H1 (cell line): ENCODE results near the gene CAPN11. TPM values are rescaled to one million over a fixed set of nuclear protein-coding genes. Genes with fewer than 3 reads are reported as not detected.
A peak's percentile ranks its signal among the peaks of the same experiment; 100 is the strongest.

Experiments
- CTCF ChIA-PET: fragments of 300-600 bp; sonication (Branson Sonifier 250); formaldehyde crosslinking; loops from one replicate; lab custom pipeline; 2021; ENCODE audit not compliant: partially characterized antibody; lab: Charles Lee
- POLR2A ChIA-PET: fragments of 300-600 bp; sonication (Branson Sonifier 250); formaldehyde crosslinking; loops from one replicate; lab custom pipeline; 2021; ENCODE audit warnings: inconsistent platforms; ENCODE audit not compliant: partially characterized antibody; lab: Charles Lee
- DNase-seq, 2 experiments: peaks; one replicate each; pipeline versions ENCODE4 v3.0.0 to v3.0.0-alpha.2; 2010 to 2022; ENCODE audit warnings: low spot score in 2 of 2, low read depth in 1 of 2, mixed read lengths in 1 of 2
- FAIRE-seq: peaks from 2 replicates; lab custom pipeline; 2011; peaks lifted over from hg19 to GRCh38; lab: Jason Lieb, UNC
- H2AFZ ChIP-seq: 2 replicates; pipeline ENCODE4 v1.8.1; 2012; ENCODE audit warnings: low read length, inconsistent platforms
- H2AK5ac ChIP-seq: 2 replicates; pipeline ENCODE4 v1.6.1; 2013; ENCODE audit warnings: low read depth, low read length
- H2BK120ac ChIP-seq: replicated peaks from 2 replicates; pipeline ENCODE3; 2013; ENCODE audit warnings: low read depth, low read length, inconsistent platforms
- H2BK12ac ChIP-seq: 2 replicates; pipeline ENCODE4 v1.6.1; 2013; ENCODE audit warnings: low read depth, low read length
- H2BK15ac ChIP-seq: 2 replicates; pipeline ENCODE4 v1.6.1; 2013; ENCODE audit warnings: low read length
- H2BK20ac ChIP-seq: 2 replicates; pipeline ENCODE4 v1.6.1; 2013; ENCODE audit warnings: low read length
- H2BK5ac ChIP-seq: 2 replicates; pipeline ENCODE4 v1.6.1; 2013; ENCODE audit warnings: low read depth, low read length
- H3K14ac ChIP-seq: 2 replicates; pipeline ENCODE4 v1.6.1; 2013; ENCODE audit warnings: inconsistent platforms; ENCODE audit not compliant: insufficient read length
- H3K18ac ChIP-seq: 2 replicates; pipeline ENCODE4 v1.6.1; 2013; ENCODE audit warnings: low read length; ENCODE audit errors: extremely low read depth
- H3K23ac ChIP-seq: 2 replicates; pipeline ENCODE4 v1.6.1; 2013; ENCODE audit warnings: inconsistent platforms; ENCODE audit not compliant: insufficient read length
- H3K23me2 ChIP-seq: 2 replicates; pipeline ENCODE4 v1.6.1; 2013; ENCODE audit warnings: low read depth, low read length
- H3K27ac ChIP-seq: 2 replicates; pipeline ENCODE4 v1.6.1; 2011; ENCODE audit warnings: low read depth, low read length, inconsistent platforms
- H3K27me3 ChIP-seq, 4 experiments: replicated peaks in 1 of 4; 1 replicate in 1 of 4; 2 replicates in 3 of 4; pipeline versions ENCODE4 v1.6.1 to v1.8.1; 2011 to 2013; ENCODE audit warnings: low read length in 3 of 4, mild to moderate bottlenecking in 3 of 4, inconsistent platforms in 2 of 4, mixed read lengths in 2 of 4, moderate library complexity in 1 of 4; ENCODE audit not compliant: control insufficient read depth in 3 of 4, insufficient read depth in 3 of 4; ENCODE audit errors: extremely low read depth in 1 of 4
- H3K36me3 ChIP-seq, 4 experiments: 2 replicates each; pipeline versions ENCODE4 v1.6.1 to v1.8.1; 2011 to 2013; ENCODE audit warnings: mild to moderate bottlenecking in 4 of 4, low read length in 3 of 4, moderate library complexity in 2 of 4, control low read depth in 1 of 4, inconsistent platforms in 1 of 4; ENCODE audit not compliant: insufficient read depth in 4 of 4, control insufficient read depth in 2 of 4
- H3K4ac ChIP-seq: replicated peaks from 2 replicates; pipeline ENCODE3; 2013; ENCODE audit warnings: low read length, low read depth, mixed read lengths, inconsistent platforms; ENCODE audit not compliant: insufficient read length
- H3K4me1 ChIP-seq, 4 experiments: replicated peaks in 1 of 4; 1 replicate in 1 of 4; 2 replicates in 3 of 4; pipeline versions ENCODE4 v1.6.1 to v1.8.1; 2011 to 2013; ENCODE audit warnings: low read length in 3 of 4, inconsistent platforms in 2 of 4, mixed read lengths in 1 of 4; ENCODE audit not compliant: insufficient read depth in 4 of 4, control insufficient read depth in 3 of 4
- H3K4me2 ChIP-seq, 2 experiments: 2 replicates each; pipeline versions ENCODE4 v1.6.1 to v1.8.1; 2011 to 2013; ENCODE audit warnings: low read depth in 2 of 2, low read length in 2 of 2, control low read depth in 1 of 2, inconsistent platforms in 1 of 2, mild to moderate bottlenecking in 1 of 2; ENCODE audit not compliant: insufficient read depth in 1 of 2
- H3K4me3 ChIP-seq, 4 experiments: fragments of 200-600, 300-600 bp in 1 of 4; sonication (generic), shearing (Covaris generic), sonication (Bioruptor Twin) in 1 of 4; 2 replicates each; pipeline versions ENCODE4 v1.5.1 to v1.8.1; 2011 to 2016; ENCODE audit warnings: low read length in 4 of 4, low read depth in 3 of 4, control low read depth in 2 of 4, inconsistent platforms in 2 of 4, mild to moderate bottlenecking in 2 of 4, mixed read lengths in 1 of 4, moderate library complexity in 1 of 4; ENCODE audit not compliant: insufficient read depth in 2 of 4; ENCODE audit errors: extremely low read depth in 1 of 4
- H3K56ac ChIP-seq: replicated peaks from 2 replicates; pipeline ENCODE3; 2013; ENCODE audit warnings: low read depth, mild to moderate bottlenecking, mixed read lengths, low read length, inconsistent platforms; ENCODE audit not compliant: insufficient read length
- H3K79me1 ChIP-seq: 2 replicates; pipeline ENCODE4 v1.6.1; 2013; ENCODE audit warnings: low read depth, low read length, control low read depth
- H3K79me2 ChIP-seq, 2 experiments: 2 replicates each; pipeline versions ENCODE4 v1.6.1 to v1.8.1; 2012 to 2013; ENCODE audit warnings: low read length in 2 of 2, mild to moderate bottlenecking in 2 of 2, inconsistent platforms in 1 of 2; ENCODE audit not compliant: insufficient read depth in 2 of 2, control insufficient read depth in 1 of 2
- H3K9ac ChIP-seq, 4 experiments: replicated peaks in 1 of 4; 1 replicate in 1 of 4; 2 replicates in 3 of 4; pipeline versions ENCODE4 v1.6.1 to v1.8.1; 2011 to 2013; ENCODE audit warnings: low read depth in 3 of 4, low read length in 3 of 4, control low read depth in 2 of 4, mild to moderate bottlenecking in 2 of 4, moderate library complexity in 2 of 4, inconsistent platforms in 1 of 4; ENCODE audit errors: extremely low read depth in 1 of 4
- H3K9me3 ChIP-seq, 2 experiments: 2 replicates each; pipeline versions ENCODE4 v1.6.1 to v1.8.1; 2012 to 2013; ENCODE audit warnings: mild to moderate bottlenecking in 2 of 2, moderate library complexity in 2 of 2, control low read depth in 1 of 2, inconsistent platforms in 1 of 2, low read depth in 1 of 2, low read length in 1 of 2, mixed read lengths in 1 of 2; ENCODE audit not compliant: insufficient read depth in 2 of 2
- H4K20me1 ChIP-seq, 2 experiments: replicated peaks in 1 of 2; 2 replicates each; pipeline versions ENCODE3 to v1.8.1; 2011 to 2013; ENCODE audit warnings: inconsistent platforms in 2 of 2, low read length in 2 of 2, mild to moderate bottlenecking in 1 of 2; ENCODE audit not compliant: insufficient read depth in 2 of 2, control insufficient read depth in 1 of 2
- H4K5ac ChIP-seq: 2 replicates; pipeline ENCODE4 v1.6.1; 2013; ENCODE audit warnings: low read length, low read depth, mixed read lengths, inconsistent platforms; ENCODE audit not compliant: insufficient read length
- H4K8ac ChIP-seq: 2 replicates; pipeline ENCODE4 v1.8.0; 2013; ENCODE audit warnings: mild to moderate bottlenecking, moderate library complexity, low read length, inconsistent platforms; ENCODE audit not compliant: insufficient read depth; ENCODE audit errors: extremely low read depth
- H4K91ac ChIP-seq: replicated peaks from 2 replicates; pipeline ENCODE3; 2013; ENCODE audit warnings: low read length, mixed read lengths, inconsistent platforms; ENCODE audit not compliant: insufficient read length
- CHD1 ChIP-seq: IDR thresholded peaks from 2 replicates; pipeline ENCODE4 v1.6.1; 2012; ENCODE audit warnings: low read depth, low read length, improper control_type of control experiment
- CTCF ChIP-seq, 3 experiments: IDR thresholded peaks; 1 replicate in 2 of 3; 2 replicates in 1 of 3; pipeline versions ENCODE4 v1.5.1 to v1.6.1; 2011; ENCODE audit warnings: low read length in 3 of 3, mild to moderate bottlenecking in 3 of 3, inconsistent platforms in 2 of 3, low read depth in 1 of 3, moderate library complexity in 1 of 3; ENCODE audit not compliant: insufficient read depth in 1 of 3; ENCODE audit errors: control extremely low read depth in 1 of 3
- RAD21 ChIP-seq, 2 experiments: IDR thresholded peaks in 1 of 2; conservative IDR thresholded peaks in 1 of 2; 2 replicates each; pipeline ENCODE4 v1.6.1; 2011; ENCODE audit warnings: low read depth in 2 of 2, low read length in 2 of 2, improper control_type of control experiment in 1 of 2, inconsistent platforms in 1 of 2, mild to moderate bottlenecking in 1 of 2, moderate library complexity in 1 of 2
- SIX5 ChIP-seq: IDR thresholded peaks from 2 replicates; pipeline ENCODE4 v1.6.1; 2011; ENCODE audit warnings: mild to moderate bottlenecking, low read depth, low read length
- WGBS, 2 experiments: shearing (Covaris generic) in 1 of 2; methylation state at CpG; one replicate each; pipeline versions ENCODE4 v1.1.6 to v1.1.7; 2013 to 2015; ENCODE audit warnings: low lambda C conversion rate in 2 of 2, mixed read lengths in 2 of 2, inconsistent platforms in 1 of 2, low coverage in 1 of 2, missing lambda C conversion rate in 1 of 2; ENCODE audit not compliant: insufficient replicate concordance in 2 of 2, insufficient coverage in 1 of 2, insufficient read length in 1 of 2; ENCODE audit errors: extremely low coverage in 1 of 2, missing lambda C conversion rate in 1 of 2; 5-methylcytosine and 5-hydroxymethylcytosine counted together
- polyA plus RNA-seq, 7 experiments: library from polyadenylated mRNA; depleted of rRNA in 3 of 7; stranded (reverse) in 5 of 7; unstranded in 2 of 7; fragments of >200 nt in 5 of 7; fragments of 200-250 nt in 2 of 7; gene quantifications; 1 replicate in 5 of 7; 2 replicates in 1 of 7; 4 replicates in 1 of 7; pipeline versions ENCODE4 v1.2.1 to v1.2.3, GENCODE V29; 2011 to 2013; ENCODE audit warnings: missing spikeins in 2 of 7, mixed read lengths in 2 of 7
- total RNA-seq: library from RNA; stranded (reverse); fragmentation: NEBNext Ultra II Directional; extraction: Animal tissue kit (Norgen Biotek cat#: 25700); gene quantifications from 2 replicates; pipeline ENCODE4 v1.2.1, GENCODE V29; 2021

The CAPN11 gene
- total and polyA plus RNA-seq, 2 of the 8 experiments (the other 6 are each of a cell fraction or from before 2014, with no cell fraction given) = 0.95 to 0.97 TPM

DNA sequence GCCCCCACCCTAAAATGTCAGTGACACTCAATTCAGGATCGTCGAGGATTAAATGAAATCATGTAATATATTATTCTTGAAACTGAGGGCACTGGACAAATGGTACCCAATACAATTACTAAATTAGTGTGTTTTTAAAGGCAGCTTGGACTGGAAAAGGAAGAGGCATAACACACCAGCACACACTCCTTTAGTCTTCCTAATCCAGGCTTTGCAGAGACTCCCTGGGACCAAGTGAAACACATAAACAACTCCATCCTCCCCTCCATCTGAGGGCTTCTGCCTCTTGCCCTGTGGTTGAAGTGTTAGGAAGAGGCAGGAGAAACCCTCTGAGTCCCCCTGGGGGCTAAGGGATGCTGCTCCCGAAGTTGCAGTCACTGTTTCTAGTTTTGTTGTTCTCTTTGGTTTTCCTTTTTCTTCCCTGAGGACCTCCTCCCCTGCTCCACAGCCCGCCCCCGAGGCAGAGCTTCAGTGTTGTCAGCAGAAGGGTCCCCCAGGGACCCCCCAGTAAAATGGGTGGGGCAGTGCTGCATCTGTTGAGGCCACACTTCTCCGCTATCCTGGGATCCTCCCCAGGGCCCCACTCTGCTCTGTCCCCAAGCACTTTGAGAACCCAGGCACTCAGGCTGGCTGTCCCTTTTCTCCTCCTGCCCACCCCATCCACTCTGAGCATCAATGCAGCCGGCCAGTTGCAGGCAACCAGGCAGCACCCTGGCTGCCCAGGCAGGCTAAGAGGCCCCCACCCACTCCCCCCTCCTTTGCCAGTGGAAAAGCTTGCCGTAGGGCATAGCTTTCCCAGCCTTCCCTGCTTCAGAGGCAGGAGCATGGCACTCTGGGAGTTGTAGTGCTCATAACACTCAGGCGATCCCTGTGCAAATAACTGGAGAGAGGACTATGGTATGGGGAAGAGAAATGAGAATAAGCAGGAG, 25.4 kb upstream of the CAPN11 start:
- no peak overlapping the region for H3K27ac ChIP-seq
- H4K8ac ChIP-seq = peak overlapping the region; percentile 88
- H3K4me3 ChIP-seq = peak overlapping the region in 1 of 4 experiments; percentile 30; a peak in 1 of 8 replicates
- no peak overlapping the region for H2BK15ac ChIP-seq
- H3K56ac ChIP-seq = no peak overlapping the region
- H3K36me3 ChIP-seq = peaks cover 0 to 5% (median 3%) of the 10 kb centered on the region in 4 experiments; a peak in 4 of 8 replicates
- no peak overlapping the region for H2AK5ac ChIP-seq
- H4K20me1 ChIP-seq = peaks cover 10 to 18% of the 10 kb centered on the region in 2 experiments
- ChIA-PET CTCF (interaction anchor here (0.8 to 11.1 kb wide), 21 partner anchors 9 to 172 kb away, joined by 3 to 128 read pairs (median 5); partner anchors contain the start of genes CAPN11 and SLC29A1), POLR2A (interaction anchor here (0.7 to 2.0 kb wide), 11 partner anchors 9 to 179 kb away, joined by 3 to 6 read pairs (median 5); partner anchors contain the start of gene AARS2)
- no peak overlapping the region for H2AFZ ChIP-seq
- peak overlapping the region; percentile 3 to 24; a peak in 2 of 4 replicates for H3K4me2 ChIP-seq
- H3K79me1 ChIP-seq = peaks cover 7% of the 10 kb centered on the region
- H2BK5ac ChIP-seq = no peak overlapping the region
- no peak for DNase-seq
- no peak overlapping the region for H3K18ac ChIP-seq
- H3K23ac ChIP-seq = no peak overlapping the region
- no peak overlapping the region for H2BK12ac ChIP-seq
- H3K79me2 ChIP-seq = peaks cover 0 to 16% of the 10 kb centered on the region in 2 experiments; a peak in 3 of 4 replicates
- H3K4me1 ChIP-seq = peaks cover 8 to 20% (median 15%) of the 10 kb centered on the region in 4 experiments
- H3K14ac ChIP-seq = no peak overlapping the region
- H2BK120ac ChIP-seq = no peak overlapping the region
- FAIRE-seq = peak; percentile 19
- H3K27me3 ChIP-seq = no peaks in the 10 kb centered on the region
- no peak overlapping the region for H2BK20ac ChIP-seq
- H3K4ac ChIP-seq = no peak overlapping the region
- WGBS, 2 experiments = 72% methylated on average over 9 of the region's 9 CpGs; no CpG with 5 or more reads in 1 of the 2 experiments
- no peak overlapping the region for H3K9ac ChIP-seq
- no peaks in the 10 kb centered on the region for H3K9me3 ChIP-seq
- H3K23me2 ChIP-seq = peaks cover 3% of the 10 kb centered on the region; the same call in 1 of the 2 replicates
- no peak overlapping the region for H4K5ac ChIP-seq
- TF ChIP-seq CHD1 (no peak), SIX5 (peak; percentile 65; the same call in 1 of the 2 replicates), CTCF (IDR thresholded peaks at IDR 0.05; ENCODE audit: control extremely low read depth in 1 of 3, insufficient read depth in 1 of 3, low read depth in 1 of 3, low read length in 3 of 3) (0 out of 4 replicates have a peak, but pooled peaks of 1 of the 3 experiments have one; percentile 10), RAD21 (IDR thresholded peaks at IDR 0.05 in 1 of 2, conservative IDR thresholded peaks at IDR 0.05 in 1 of 2; ENCODE audit: low read depth in 2 of 2, low read length in 2 of 2) (0 out of 4 replicates have a peak, but pooled peaks of 1 of the 2 experiments have one; percentile 12)
- H4K91ac ChIP-seq = no peak overlapping the region
